ENCODE measurements around the gene ENTPD1.
"Not testable (repeated sequence)": the region's sequence is repeated elsewhere in the genome, so short reads cannot be mapped to it uniquely, and the experiment has no call there.

ENTPD1 gene

DNA sequence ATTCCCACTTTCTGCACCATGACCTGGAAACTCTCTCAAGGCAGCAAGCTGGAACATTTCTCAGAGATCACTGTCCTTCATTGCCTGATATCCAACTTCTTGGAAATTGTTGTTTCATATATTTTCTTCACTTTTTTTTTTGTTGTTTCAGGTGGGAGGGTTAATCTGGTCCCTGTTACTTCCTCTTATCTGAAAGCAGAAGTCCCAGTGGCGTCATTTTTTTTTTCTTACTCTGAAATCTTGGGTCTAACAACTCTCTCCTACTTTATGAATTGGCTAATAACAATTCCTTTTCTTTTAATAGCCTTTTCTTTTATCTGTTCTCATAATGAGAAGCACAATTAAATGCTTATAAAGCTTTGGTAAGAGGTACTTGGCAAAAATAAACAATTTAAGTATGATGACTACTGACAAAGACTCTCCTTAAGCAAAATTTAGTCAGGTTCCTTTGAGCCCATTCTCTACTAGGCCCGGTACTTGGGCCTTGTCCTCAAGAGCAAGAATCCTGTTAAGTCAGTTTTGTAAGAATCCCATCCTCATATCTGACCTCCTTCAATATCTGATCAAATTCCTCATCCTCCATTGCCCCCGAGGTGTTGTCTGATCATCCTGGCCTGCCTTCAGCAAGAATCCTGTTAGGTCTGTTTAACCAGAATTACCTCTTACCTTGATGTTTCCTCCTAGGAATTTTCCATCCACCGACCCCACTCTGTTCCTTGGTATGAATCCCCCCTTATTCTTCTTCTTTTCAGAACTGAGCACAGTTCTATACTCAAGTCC lies 140.3 kb downstream of the ENTPD1 start:
- DNase-seq (ENCODE audit: low spot score): no peak
- H3K27me3 Mint-ChIP-seq (ENCODE audit: low read depth): no peaks in the 10 kb centered on the region
- H3K4me1 Mint-ChIP-seq (ENCODE audit: low read depth): peaks cover 4% of the 10 kb centered on the region
- H3K4me3 Mint-ChIP-seq: no peak overlapping the region
- H3K27ac Mint-ChIP-seq: no peak overlapping the region
- H3K36me3 Mint-ChIP-seq (ENCODE audit: low read depth): peaks cover 64% of the 10 kb centered on the region
- no peaks in the 10 kb centered on the region for H3K9me3 Mint-ChIP-seq

DNA sequence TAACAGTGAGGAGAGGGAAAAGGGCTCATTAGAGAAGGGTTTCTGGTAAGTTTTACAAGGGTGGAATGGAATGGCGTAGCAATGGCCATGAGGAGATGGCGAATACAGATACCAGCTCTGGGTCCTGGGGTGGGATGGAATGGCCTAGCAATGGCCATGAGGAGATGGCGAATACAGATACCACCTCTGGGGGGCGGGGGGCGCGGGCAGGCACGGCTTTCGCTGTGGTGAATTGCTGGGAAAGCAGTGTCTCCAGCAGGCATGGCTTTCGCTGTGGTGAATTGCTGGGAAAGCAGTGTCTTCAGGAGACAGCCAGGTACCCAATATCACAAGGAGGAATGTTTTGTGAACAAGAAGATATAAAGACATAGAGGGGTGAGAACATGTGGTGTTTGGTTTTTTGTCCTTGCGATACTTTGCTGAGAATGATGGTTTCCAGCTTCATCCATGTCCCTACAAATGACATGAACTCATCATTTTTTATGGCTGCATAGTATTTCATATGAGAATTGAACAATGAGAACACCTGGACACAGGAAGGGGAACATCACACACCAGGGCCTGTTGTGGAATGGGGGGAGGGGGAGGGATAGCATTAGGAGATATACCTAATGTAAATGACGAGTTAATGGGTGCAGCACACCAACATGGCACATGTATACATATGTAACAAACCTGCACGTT lies 150.1 kb downstream of the ENTPD1 start:
- Mint-ChIP-seq H3K36me3 (ENCODE audit: low read depth) (peaks cover 12% of the 10 kb centered on the region), H3K27me3 (ENCODE audit: low read depth) (peaks cover 11% of the 10 kb centered on the region), H3K4me1 (ENCODE audit: low read depth) (peaks cover 23% of the 10 kb centered on the region), H3K4me3 (peak overlapping the region; percentile 44)
- not testable (repeated sequence) for H3K27ac Mint-ChIP-seq; DNase-seq (ENCODE audit: low spot score); H3K9me3 Mint-ChIP-seq

DNA sequence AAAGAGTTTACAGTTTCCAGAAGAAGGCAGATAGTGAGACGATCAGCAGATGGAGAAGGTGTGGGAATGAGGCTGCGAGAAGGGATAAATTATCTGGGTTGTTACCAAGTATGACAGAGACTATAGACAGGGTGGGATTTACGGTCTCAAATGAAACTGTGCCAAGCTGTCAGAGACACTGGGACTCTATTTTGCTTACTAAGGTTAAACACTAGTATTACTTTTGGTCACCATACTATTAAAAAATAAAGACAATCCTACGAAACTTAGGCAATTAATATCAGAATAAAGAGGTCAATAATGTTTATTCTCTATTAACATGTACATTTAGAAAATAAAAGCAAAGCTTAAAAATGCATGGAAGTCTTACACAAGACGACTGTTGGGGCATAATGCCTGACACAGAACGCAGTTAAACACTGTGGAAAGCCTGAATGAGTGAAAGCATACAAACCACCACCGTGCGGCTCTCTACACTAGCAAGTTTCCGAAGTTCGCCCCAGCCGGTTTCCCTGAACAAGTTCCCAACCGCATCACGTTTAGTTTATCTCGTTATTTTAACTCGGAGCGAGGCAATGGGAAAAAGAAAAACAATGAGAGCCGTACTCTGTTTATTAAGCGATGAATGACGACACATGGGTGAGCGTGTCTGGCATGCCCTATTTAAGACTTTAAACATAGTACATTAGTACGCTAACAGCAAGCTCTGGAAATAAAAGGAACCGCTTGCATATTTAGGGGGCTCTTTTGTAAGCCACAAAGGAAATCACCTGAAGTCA lies 150.9 kb downstream of the ENTPD1 start:
- H3K27ac Mint-ChIP-seq: peak overlapping the region; percentile 77
- peak overlapping the region; percentile 92 for H3K4me3 Mint-ChIP-seq
- peaks cover 23% of the 10 kb centered on the region for H3K4me1 Mint-ChIP-seq (ENCODE audit: low read depth)
- peak; percentile 47 for DNase-seq (ENCODE audit: low spot score)
- no peaks in the 10 kb centered on the region for H3K9me3 Mint-ChIP-seq
- H3K36me3 Mint-ChIP-seq (ENCODE audit: low read depth): peaks cover 9% of the 10 kb centered on the region
- peaks cover 13% of the 10 kb centered on the region for H3K27me3 Mint-ChIP-seq (ENCODE audit: low read depth)

DNA sequence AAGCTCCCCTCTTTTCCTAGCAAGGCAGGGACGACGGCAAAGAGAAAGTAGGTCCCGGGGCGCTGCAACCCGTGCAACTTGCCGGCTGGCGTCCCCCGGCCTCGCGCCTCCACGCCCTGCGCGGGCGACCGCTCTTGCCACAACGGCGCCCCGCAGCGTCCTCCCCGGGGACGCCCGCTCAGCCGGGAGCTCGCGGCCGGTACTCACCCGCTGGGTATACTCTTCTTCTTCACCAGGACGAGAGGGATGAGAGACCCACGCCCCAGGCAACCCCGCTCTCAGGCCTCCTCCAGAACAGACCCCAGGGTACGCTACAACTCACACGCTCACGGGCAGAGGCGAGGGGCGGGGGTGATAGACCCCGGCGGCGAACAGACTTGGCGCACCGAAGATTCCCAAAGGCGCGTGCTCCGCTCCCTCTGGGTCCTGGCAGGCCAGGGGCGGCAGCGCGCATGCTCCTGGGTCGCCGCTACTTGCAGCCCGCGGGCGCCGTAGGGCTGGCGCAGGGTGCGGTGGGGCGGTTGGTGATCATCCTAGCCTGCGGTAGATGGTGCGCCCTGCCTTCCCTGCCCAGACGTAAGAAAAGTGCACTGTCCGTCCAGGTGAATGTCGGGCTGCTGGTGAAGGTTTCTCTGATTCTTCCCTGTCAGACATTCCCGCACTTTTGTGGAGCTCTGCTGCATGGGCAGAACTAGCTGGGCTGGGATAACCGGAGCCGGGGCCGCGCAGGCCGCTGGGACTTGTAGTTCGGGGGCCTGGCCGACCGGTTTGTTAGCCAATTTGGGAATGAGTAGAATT lies 151.7 kb downstream of the ENTPD1 start, which contains the start of gene CC2D2B:
Gene CC2D2B (plus strand): TSS at position 520 of the 798 bp plus-strand sequence. CDS start 3,349 bp downstream, outside the sequence.
- Mint-ChIP-seq H3K9me3 (no peaks in the 10 kb centered on the region), H3K4me1 (ENCODE audit: low read depth) (peaks cover 20% of the 10 kb centered on the region), H3K36me3 (ENCODE audit: low read depth) (peaks cover 9% of the 10 kb centered on the region), H3K27ac (peak within 1 kb of the TSS; percentile 94), H3K4me3 (peak within 1 kb of the TSS; percentile 92), H3K27me3 (ENCODE audit: low read depth) (peaks cover 16% of the 10 kb centered on the region)
- peak; percentile 78 for DNase-seq (ENCODE audit: low spot score)

DNA sequence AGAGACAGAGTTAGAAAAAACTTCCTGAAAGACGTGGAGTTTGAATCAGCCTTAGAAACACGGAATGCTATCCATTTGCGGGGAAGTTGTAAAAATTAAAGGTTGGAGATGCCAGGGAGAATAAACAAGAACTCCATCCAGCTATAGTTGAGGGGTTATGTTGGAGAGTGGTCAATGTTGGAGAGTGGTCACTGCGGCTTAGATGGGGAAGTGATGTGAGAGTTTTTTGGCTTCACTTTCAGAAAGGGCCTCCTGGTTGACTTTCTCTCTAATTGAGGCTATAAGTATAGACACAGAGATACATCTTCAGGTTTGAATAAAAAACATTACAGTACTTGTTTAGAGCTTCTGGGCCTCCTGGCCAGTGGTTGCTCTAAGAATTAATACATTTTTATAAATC lies 152.5 kb downstream of the ENTPD1 start:
- no peak for DNase-seq (ENCODE audit: low spot score)
- H3K27ac Mint-ChIP-seq: no peak overlapping the region
- peaks cover 9% of the 10 kb centered on the region for H3K36me3 Mint-ChIP-seq (ENCODE audit: low read depth)
- H3K9me3 Mint-ChIP-seq: no peaks in the 10 kb centered on the region
- H3K4me3 Mint-ChIP-seq: peak overlapping the region; percentile 92
- H3K4me1 Mint-ChIP-seq (ENCODE audit: low read depth): peaks cover 20% of the 10 kb centered on the region
- peaks cover 23% of the 10 kb centered on the region for H3K27me3 Mint-ChIP-seq (ENCODE audit: low read depth)

DNA sequence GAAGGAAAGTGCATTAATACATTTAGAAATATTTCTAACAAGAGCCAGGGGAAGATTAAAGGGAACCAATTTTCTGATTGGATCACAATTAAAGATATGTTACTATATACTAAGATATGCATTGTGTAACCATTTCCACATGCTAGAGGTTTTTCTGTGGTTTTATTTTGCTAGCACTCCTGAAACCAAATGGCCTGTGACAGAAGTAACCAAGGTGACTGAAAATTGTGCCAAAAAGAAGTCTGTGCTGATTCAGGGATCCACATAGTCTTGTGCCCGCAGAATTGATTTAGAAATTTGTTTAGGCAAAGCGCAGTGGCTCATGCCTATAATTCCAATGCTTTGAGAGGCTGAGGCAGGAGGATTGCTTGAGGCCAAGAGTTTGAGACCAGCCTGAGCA lies 153.6 kb downstream of the ENTPD1 start:
- Mint-ChIP-seq H3K36me3 (ENCODE audit: low read depth) (peaks cover 9% of the 10 kb centered on the region), H3K27ac (no peak overlapping the region), H3K27me3 (ENCODE audit: low read depth) (peaks cover 32% of the 10 kb centered on the region), H3K4me3 (no peak overlapping the region), H3K4me1 (ENCODE audit: low read depth) (peaks cover 20% of the 10 kb centered on the region), H3K9me3 (no peaks in the 10 kb centered on the region)
- no peak for DNase-seq (ENCODE audit: low spot score)

DNA sequence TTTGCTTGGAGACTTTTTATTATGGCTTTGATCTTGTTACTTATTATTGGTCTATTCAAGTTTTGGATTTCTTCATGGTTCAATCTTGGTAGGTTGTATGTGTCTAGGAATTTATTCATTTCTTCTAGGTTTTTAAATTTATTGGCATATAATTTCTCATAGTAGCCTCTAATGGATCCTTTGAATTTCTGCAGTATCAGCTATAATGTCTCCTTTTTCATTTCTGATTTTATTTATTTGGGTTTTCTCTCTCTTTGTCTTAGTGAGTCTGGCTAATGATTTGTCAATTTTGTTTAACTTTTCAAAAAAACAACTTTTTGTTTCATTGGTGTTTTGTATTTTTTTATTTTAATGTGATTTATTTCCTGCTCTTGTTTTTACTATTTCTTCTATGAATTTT lies 160.1 kb downstream of the ENTPD1 start:
- not testable (repeated sequence) for H3K27ac Mint-ChIP-seq; DNase-seq (ENCODE audit: low spot score); H3K9me3 Mint-ChIP-seq; H3K4me1 Mint-ChIP-seq (ENCODE audit: low read depth); H3K36me3 Mint-ChIP-seq (ENCODE audit: low read depth); H3K4me3 Mint-ChIP-seq
- peaks cover 40% of the 10 kb centered on the region for H3K27me3 Mint-ChIP-seq (ENCODE audit: low read depth)

Measured in T-helper 2 cell treated with Interferon-gamma antibody and Interleukin-4, amounts not matched to agents 5 μg/mL and 100 μg/mL, for 36 hours (primary cell).